Esophagus squamous epithelium (tissue), 5 donors: ENCODE measurements around the gene GRAMD4. TPM values are rescaled to one million over a fixed set of nuclear protein-coding genes. Genes with fewer than 3 reads are reported as not detected.

Source experiments
- DNase-seq: peaks from one replicate; lab custom pipeline; 2025; lab: John Stamatoyannopoulos, UW
- H3K27ac ChIP-seq, 4 donors: fragments of 200-600 bp; sonication (generic); one replicate each; pipeline ENCODE4 v1.5.1; 2016 to 2019; ENCODE audit warnings: mild to moderate bottlenecking in 1 of 4
- H3K27me3 ChIP-seq, 4 donors: fragments of 200-600 bp; sonication (generic); 1 replicate in 3 of 4; 2 replicates in 1 of 4; pipeline versions ENCODE4 v1.5.1 to v1.6.0; 2017 to 2021; ENCODE audit warnings: antibody characterized with exemption in 1 of 4
- H3K36me3 ChIP-seq, 3 donors: fragments of 200-600 bp; sonication (generic); one replicate each; pipeline ENCODE4 v1.5.1; 2016 to 2019
- H3K4me1 ChIP-seq, 3 donors: fragments of 200-600 bp; sonication (generic); one replicate each; pipeline ENCODE4 v1.5.1; 2017 to 2019
- H3K4me3 ChIP-seq, 4 donors: fragments of 200-600 bp; sonication (generic); 1 replicate in 3 of 4; 2 replicates in 1 of 4; pipeline ENCODE4 v1.5.1; 2016 to 2019; ENCODE audit warnings: mild to moderate bottlenecking in 2 of 4, moderate library complexity in 1 of 4
- H3K9me3 ChIP-seq, 3 donors: fragments of 200-600 bp; sonication (generic); one replicate each; pipeline ENCODE4 v1.5.1; 2016 to 2019
- CTCF ChIP-seq, 6 experiments: fragments of 450-650 bp in 4 of 6; fragments of 200-600 bp in 2 of 6; sonication (generic) in 2 of 6; IDR thresholded peaks; one replicate each; pipeline ENCODE4 v1.5.1; 2016 to 2019; ENCODE audit warnings: antibody characterized with exemption in 6 of 6, mild to moderate bottlenecking in 4 of 6, moderate library complexity in 4 of 6
- POLR2A ChIP-seq, 4 donors: fragments of 450-650 bp; IDR thresholded peaks; one replicate each; pipeline ENCODE4 v1.6.1; 2017; ENCODE audit warnings: antibody characterized with exemption in 4 of 4, mild to moderate bottlenecking in 4 of 4, moderate library complexity in 3 of 4
- WGBS, 2 donors: methylation state at CpG; one replicate each; pipeline ENCODE4 v1.1.5; 2018; 5-methylcytosine and 5-hydroxymethylcytosine counted together
- intact Hi-C: fragments of 100-400 bp; cut with DNase I; formaldehyde crosslinking; loops from one replicate; pipeline ENCODE4 v1.15.0; 2022
- total RNA-seq, 4 donors: library from RNA; depleted of rRNA; stranded (reverse); fragments of >200 nt; gene quantifications; one replicate each; pipeline ENCODE4 v1.1.0, GENCODE V29; 2016
- donor health status: DM: yes; HTN: yes; CAD: no.

Gene GRAMD4
- total RNA-seq, 4 donors from 2014 or later, result 27.0 to 122 (median 33.3) TPM

DNA sequence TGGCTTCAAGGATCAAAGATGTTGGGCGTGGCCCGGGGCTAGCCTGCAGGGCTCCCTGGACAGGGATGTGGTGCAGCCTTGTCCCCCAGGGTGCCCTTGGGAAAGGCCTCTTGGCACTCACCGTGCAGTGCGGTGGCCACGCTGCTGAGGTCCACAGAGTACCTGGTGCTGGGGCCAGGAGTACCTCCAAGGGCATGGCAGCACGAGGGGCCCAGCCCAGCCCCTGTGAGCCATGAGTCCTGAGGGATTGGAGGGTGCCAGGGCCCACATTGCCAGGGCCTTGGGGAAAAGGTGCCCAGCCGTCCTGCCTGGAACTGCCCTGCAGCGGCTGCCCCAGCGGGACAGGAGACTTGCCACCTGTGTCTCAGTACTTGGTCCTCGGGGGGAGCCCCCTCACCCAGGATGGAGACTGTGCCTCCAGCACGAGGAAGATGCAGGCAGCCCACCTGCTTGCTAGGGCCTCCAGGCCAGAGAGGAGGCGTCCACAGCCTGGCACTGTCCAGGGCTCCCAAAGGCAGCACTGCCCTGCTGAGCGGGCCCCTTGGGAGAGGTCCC lies 44.2 kb downstream of the GRAMD4 start:
- H3K27ac ChIP-seq, result no peak overlapping the region
- no peaks in the 10 kb centered on the region for H3K27me3 ChIP-seq
- H3K36me3 ChIP-seq, result peaks cover 34 to 85% (median 52%) of the 10 kb centered on the region in 3 donors
- no peak for DNase-seq
- H3K4me1 ChIP-seq, result peaks cover 21 to 27% (median 21%) of the 10 kb centered on the region in 3 donors
- 93 to 100% methylated on average over 1 to 4 of the region's 13 CpGs for WGBS, 2 donors
- intact Hi-C loops, result no loop called here
- H3K4me3 ChIP-seq, result no peak overlapping the region
- H3K9me3 ChIP-seq, result no peaks in the 10 kb centered on the region
- no peak for TF ChIP-seq POLR2A (IDR thresholded peaks at IDR 0.05)

GRCh38 chr22:46665151-46665695 lies 45.0 kb downstream of the GRAMD4 start:
- no peak overlapping the region for H3K4me3 ChIP-seq
- no peak overlapping the region for H3K27ac ChIP-seq
- peaks cover 16 to 19% (median 19%) of the 10 kb centered on the region in 3 donors for H3K4me1 ChIP-seq
- DNase-seq, result no peak
- peaks cover 34 to 84% (median 52%) of the 10 kb centered on the region in 3 donors for H3K36me3 ChIP-seq
- 96% methylated on average over 8 of the region's 21 CpGs; no CpG with 5 or more reads in 1 of the 2 donors for whole genome bisulfite sequencing, 2 donors
- intact Hi-C loops, result no loop called here
- TF ChIP-seq CTCF (IDR thresholded peaks at IDR 0.05) (no peak), POLR2A (IDR thresholded peaks at IDR 0.05) (no peak)
- no peaks in the 10 kb centered on the region for H3K27me3 ChIP-seq
- no peaks in the 10 kb centered on the region for H3K9me3 ChIP-seq

- Histone ChIP-seq H3K27me3 (no peaks in the 10 kb centered on the region), H3K9me3 (no peaks in the 10 kb centered on the region), H3K4me3 (no peak overlapping the region), H3K36me3 (peaks cover 34 to 89% (median 52%) of the 10 kb centered on the region in 3 donors), H3K27ac (no peak overlapping the region), H3K4me1 (peaks cover 10 to 13% (median 13%) of the 10 kb centered on the region in 3 donors)
- 80% methylated on average over 1 of the region's 18 CpGs; no CpG with 5 or more reads in 1 of the 2 donors for WGBS, 2 donors
- no peak for DNase-seq
- intact Hi-C loops, result no loop called here
- TF ChIP-seq CTCF (IDR thresholded peaks at IDR 0.05) (no peak), POLR2A (IDR thresholded peaks at IDR 0.05) (no peak)
Observed at GRCh38 chr22:46665751-46666280, 45.6 kb downstream of the GRAMD4 start.

- H3K27ac ChIP-seq, result no peak overlapping the region
- no peaks in the 10 kb centered on the region for H3K27me3 ChIP-seq
- TF ChIP-seq POLR2A (IDR thresholded peaks at IDR 0.05) (no peak), CTCF (IDR thresholded peaks at IDR 0.05) (no peak)
- intact Hi-C loops, result no loop called here
- 81 to 95% methylated on average over 7 to 10 of the region's 17 CpGs for WGBS, 2 donors
- DNase-seq, result no peak
- H3K4me1 ChIP-seq, result peaks cover 2 to 4% (median 4%) of the 10 kb centered on the region in 3 donors
- peaks cover 34 to 98% (median 52%) of the 10 kb centered on the region in 3 donors for H3K36me3 ChIP-seq
- no peaks in the 10 kb centered on the region for H3K9me3 ChIP-seq
- no peak overlapping the region for H3K4me3 ChIP-seq
Observed at GRCh38 chr22:46666577-46667244, 46.5 kb downstream of the GRAMD4 start.

DNA sequence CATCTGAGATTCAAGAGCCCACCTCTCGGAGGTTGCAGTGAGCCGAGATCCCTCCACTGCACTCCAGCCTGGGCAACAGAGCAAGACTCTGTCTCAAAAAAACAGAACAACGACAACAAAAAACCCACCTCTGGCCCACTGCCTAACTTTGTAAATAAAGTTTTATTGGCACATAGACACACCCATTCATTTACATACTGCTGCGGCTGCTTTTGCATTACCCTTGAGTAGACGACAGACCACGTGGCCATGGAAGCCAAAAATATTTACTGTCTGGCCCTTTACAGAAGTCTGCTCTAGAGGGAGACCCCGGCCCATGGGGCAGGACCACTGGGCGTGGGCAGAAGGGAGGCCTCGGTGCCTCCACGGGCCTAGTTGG lies 47.0 kb downstream of the GRAMD4 start:
- no peaks in the 10 kb centered on the region for H3K27me3 ChIP-seq
- no peaks in the 10 kb centered on the region for H3K4me1 ChIP-seq
- no peak for DNase-seq
- TF ChIP-seq CTCF (IDR thresholded peaks at IDR 0.05) (no peak), POLR2A (IDR thresholded peaks at IDR 0.05) (no peak)
- H3K4me3 ChIP-seq, result no peak overlapping the region
- intact Hi-C loops, result no loop called here
- H3K36me3 ChIP-seq, result peaks cover 34 to 99% (median 52%) of the 10 kb centered on the region in 3 donors
- no peaks in the 10 kb centered on the region for H3K9me3 ChIP-seq
- 86% methylated on average over 1 of the region's 10 CpGs; no CpG with 5 or more reads in 1 of the 2 donors for WGBS, 2 donors
- no peak overlapping the region for H3K27ac ChIP-seq
